Tibial artery (tissue), 4 donors: ENCODE measurements around the gene SLC6A9.

Source experiments
- DNase-seq, 2 donors: peaks; one replicate each; pipeline ENCODE4 v3.0.0-alpha.2; 2019
- H3K27ac ChIP-seq, 2 donors: fragments of 200-600 bp; sonication (generic) in 1 of 2; 1 replicate in 1 of 2; 2 replicates in 1 of 2; pipeline ENCODE4 v1.5.1; 2018 to 2019; ENCODE audit warnings: mild to moderate bottlenecking in 1 of 2
- H3K27me3 ChIP-seq, 2 donors: fragments of 200-600 bp; sonication (generic) in 1 of 2; one replicate each; pipeline versions ENCODE4 v1.5.1 to v1.6.0; 2016 to 2019
- H3K36me3 ChIP-seq, 3 donors: fragments of 200-600 bp; sonication (generic) in 2 of 3; one replicate each; pipeline ENCODE4 v1.5.1; 2016 to 2019; ENCODE audit warnings: mild to moderate bottlenecking in 2 of 3
- H3K4me1 ChIP-seq, 4 donors: fragments of 200-600 bp; sonication (generic) in 2 of 4; 1 replicate in 3 of 4; 2 replicates in 1 of 4; pipeline ENCODE4 v1.5.1; 2016 to 2019
- H3K4me3 ChIP-seq, 2 donors: fragments of 200-600 bp; sonication (generic) in 1 of 2; 1 replicate in 1 of 2; 2 replicates in 1 of 2; pipeline ENCODE4 v1.5.1; 2018 to 2019; ENCODE audit warnings: mild to moderate bottlenecking in 2 of 2
- H3K9me3 ChIP-seq, 3 donors: fragments of 200-600 bp; sonication (generic) in 1 of 3; one replicate each; pipeline ENCODE4 v1.5.1; 2016 to 2019
- CTCF ChIP-seq, 2 experiments: fragments of 200-600 bp in 1 of 2; fragments of 450-650 bp in 1 of 2; IDR thresholded peaks; one replicate each; pipeline ENCODE4 v1.5.1; 2017 to 2019; ENCODE audit warnings: antibody characterized with exemption in 2 of 2, mild to moderate bottlenecking in 1 of 2, moderate library complexity in 1 of 2
- intact Hi-C: fragments of 100-400 bp; cut with DNase I; formaldehyde crosslinking; loops from one replicate; pipeline ENCODE4 v1.15.0; 2023; ENCODE audit warnings: low total_unique reads

SLC6A9 gene

GRCh38 chr1:43991476-43992231 lies 39.6 kb downstream of the SLC6A9 start, which contains the start of gene CCDC24:
CCDC24 (plus strand) TSS chr1:43991599; CDS start chr1:43991879, 280 bp downstream.
- H3K4me3 ChIP-seq, result peak within 1 kb of the TSS; percentile 64 to 66
- intact Hi-C loops, result no loop called here
- no peaks in the 10 kb centered on the region for H3K27me3 ChIP-seq
- no peak for TF ChIP-seq CTCF (IDR thresholded peaks at IDR 0.05)
- peak within 1 kb of the TSS; percentile 69 to 79 for H3K27ac ChIP-seq
- H3K9me3 ChIP-seq, result no peaks in the 10 kb centered on the region
- peaks cover 7 to 22% (median 13%) of the 10 kb centered on the region in 4 donors for H3K4me1 ChIP-seq
- peak; percentile 86 to 95 for DNase-seq
- no peaks in the 10 kb centered on the region for H3K36me3 ChIP-seq

GRCh38 chr1:43991200-43991475 lies 40.1 kb downstream of the SLC6A9 start:
- Histone ChIP-seq H3K4me1 (peaks cover 7 to 16% (median 13%) of the 10 kb centered on the region in 4 donors), H3K27ac (peak overlapping the region; percentile 69 to 79), H3K9me3 (no peaks in the 10 kb centered on the region), H3K4me3 (peak overlapping the region; percentile 64 to 66), H3K27me3 (no peaks in the 10 kb centered on the region), H3K36me3 (peaks cover 0 to under 1% (median 0%) of the 10 kb centered on the region in 3 donors)
- intact Hi-C loops, result no loop called here
- TF ChIP-seq CTCF (IDR thresholded peaks at IDR 0.05), result no peak
- DNase-seq, result no peak

- no peaks in the 10 kb centered on the region for H3K9me3 ChIP-seq
- peak overlapping the region; percentile 64 to 66 for H3K4me3 ChIP-seq
- no peaks in the 10 kb centered on the region for H3K27me3 ChIP-seq
- H3K27ac ChIP-seq, result peak overlapping the region; percentile 69 to 79
- peaks cover 7 to 16% (median 12%) of the 10 kb centered on the region in 4 donors for H3K4me1 ChIP-seq
- peaks cover 0 to 7% (median 0%) of the 10 kb centered on the region in 3 donors for H3K36me3 ChIP-seq
- TF ChIP-seq CTCF (IDR thresholded peaks at IDR 0.05), result no peak
- intact Hi-C loops, result no loop called here
- no peak for DNase-seq
These were observed 40.7 kb downstream of the SLC6A9 start for GRCh38 chr1:43990271-43991199.

- Histone ChIP-seq H3K4me1 (peaks cover 7 to 16% (median 12%) of the 10 kb centered on the region in 4 donors), H3K27ac (no peak overlapping the region)
- intact Hi-C loops, result no loop called here
These were observed 43.9 kb downstream of the SLC6A9 start for GRCh38 chr1:43987159-43987902.

More at GRCh38 chr1:43987159-43987902, 43.9 kb downstream of the SLC6A9 start:
- no peak overlapping the region for H3K4me3 ChIP-seq
- no peak for DNase-seq
- peaks cover 0 to 26% (median 6%) of the 10 kb centered on the region in 3 donors for H3K36me3 ChIP-seq
- no peaks in the 10 kb centered on the region for H3K9me3 ChIP-seq
- no peaks in the 10 kb centered on the region for H3K27me3 ChIP-seq
- no peak for TF ChIP-seq CTCF (IDR thresholded peaks at IDR 0.05)
